HepG2 (cell line): ENCODE results near the gene LAPTM4A. TPM values are rescaled to one million over a fixed set of nuclear protein-coding genes. Genes with fewer than 3 reads are reported as not detected.
A peak's percentile ranks its signal among the peaks of the same experiment; 100 is the strongest.

Source experiments
- ATRX ChIP-seq: sonication (generic); formaldehyde crosslinking; IDR thresholded peaks from 2 replicates; pipeline ENCODE4 v1.4.0; 2020; ENCODE audit warnings: missing genetic modification reagents, borderline replicate concordance
- EZH2 ChIP-seq: conservative IDR thresholded peaks from 2 replicates; pipeline ENCODE4 v1.6.1; 2012; ENCODE audit warnings: mild to moderate bottlenecking, low read depth, low read length, moderate library complexity
- KLF15 ChIP-seq: sonication (generic); formaldehyde crosslinking; IDR thresholded peaks from 2 replicates; pipeline ENCODE4 v1.8.1; 2023; ENCODE audit warnings: borderline replicate concordance, mild to moderate bottlenecking, inconsistent platforms, missing genetic modification reagents, mixed read lengths
- MAFG ChIP-seq: sonication (generic); formaldehyde crosslinking; IDR thresholded peaks from 2 replicates; pipeline ENCODE4 v1.5.1; 2020; ENCODE audit warnings: mild to moderate bottlenecking, missing genetic modification reagents
- RFX1 ChIP-seq: fragments of 450-650 bp; IDR thresholded peaks from 2 replicates; pipeline ENCODE4 v1.6.1; 2017
- ZNF34 ChIP-seq: sonication (generic); formaldehyde crosslinking; IDR thresholded peaks from 2 replicates; pipeline ENCODE4 v1.4.0; 2020; ENCODE audit warnings: mild to moderate bottlenecking, missing genetic modification reagents, borderline replicate concordance
- ZNF414 ChIP-seq: sonication (generic); formaldehyde crosslinking; IDR thresholded peaks from 2 replicates; pipeline ENCODE4 v1.5.0; 2020; ENCODE audit warnings: missing genetic modification reagents
- ZNF431 ChIP-seq: sonication (generic); formaldehyde crosslinking; IDR thresholded peaks from 2 replicates; pipeline ENCODE4 v1.9.0; 2022; ENCODE audit warnings: missing genetic modification reagents, low read depth, mild to moderate bottlenecking, borderline replicate concordance
- ZNF644 ChIP-seq: IDR thresholded peaks from 2 replicates; pipeline ENCODE4 v1.6.1; 2016; ENCODE audit warnings: low read depth
- ZNF792 ChIP-seq: IDR thresholded peaks from 2 replicates; pipeline ENCODE4 v1.6.1; 2016
- ZNF850 ChIP-seq: sonication (generic); formaldehyde crosslinking; conservative IDR thresholded peaks from 2 replicates; pipeline ENCODE4 v1.9.0; 2021; ENCODE audit warnings: mild to moderate bottlenecking, missing genetic modification reagents
- ZSCAN20 ChIP-seq: sonication (generic); formaldehyde crosslinking; IDR thresholded peaks from 2 replicates; pipeline ENCODE4 v1.4.0; 2020; ENCODE audit warnings: missing genetic modification reagents, mild to moderate bottlenecking, borderline replicate concordance
- polyA plus RNA-seq, 8 experiments: library from polyadenylated mRNA; depleted of rRNA in 3 of 8; stranded (reverse) in 7 of 8; unstranded in 1 of 8; fragments of >200 nt; fragmentation: Illumina TruSeq in 4 of 8; extraction: Trizol in 4 of 8; gene quantifications; 2 replicates each; pipeline versions ENCODE4 v1.2.1 to v1.2.3, GENCODE V29; 2011 to 2016; ENCODE audit warnings: low read depth in 4 of 8, missing spikeins in 1 of 8, mixed read lengths in 1 of 8; ENCODE audit not compliant: insufficient read depth in 1 of 8
- total RNA-seq, 5 experiments: library from RNA; depleted of rRNA; stranded (reverse); fragments of >200 nt; fragmentation: Illumina TruSeq; extraction: Trizol; gene quantifications; 2 replicates each; pipeline ENCODE4 v1.2.3, GENCODE V29; 2016; ENCODE audit warnings: low read depth in 1 of 5
- TF ChIP-seq, protein P1 (sequence below), 2 experiments: sonication (generic) in 1 of 2; formaldehyde crosslinking in 1 of 2; IDR thresholded peaks; 2 replicates each; pipeline versions ENCODE4 v1.4.0 to v1.6.1; 2016 to 2020; ENCODE audit warnings: borderline replicate concordance in 1 of 2, low read depth in 1 of 2, mild to moderate bottlenecking in 1 of 2, missing genetic modification reagents in 1 of 2
- TF ChIP-seq, protein P2 (sequence below): sonication (generic); formaldehyde crosslinking; IDR thresholded peaks from 2 replicates; pipeline ENCODE4 v1.5.1; 2020; ENCODE audit warnings: missing genetic modification reagents, mild to moderate bottlenecking, borderline replicate concordance
- TF ChIP-seq, protein P3 (sequence below): sonication (generic); formaldehyde crosslinking; IDR thresholded peaks from 2 replicates; pipeline ENCODE4 v1.4.0; 2020; ENCODE audit warnings: missing genetic modification reagents
- TF ChIP-seq, protein P4 (sequence below): sonication (generic); formaldehyde crosslinking; IDR thresholded peaks from 2 replicates; pipeline ENCODE4 v1.5.0; 2020; ENCODE audit warnings: mild to moderate bottlenecking, missing genetic modification reagents

LAPTM4A gene
- total and polyA plus RNA-seq, 2 of the 13 experiments (the other 11 are each of a cell fraction or from before 2014, with no cell fraction given), result 116 to 558 TPM

DNA sequence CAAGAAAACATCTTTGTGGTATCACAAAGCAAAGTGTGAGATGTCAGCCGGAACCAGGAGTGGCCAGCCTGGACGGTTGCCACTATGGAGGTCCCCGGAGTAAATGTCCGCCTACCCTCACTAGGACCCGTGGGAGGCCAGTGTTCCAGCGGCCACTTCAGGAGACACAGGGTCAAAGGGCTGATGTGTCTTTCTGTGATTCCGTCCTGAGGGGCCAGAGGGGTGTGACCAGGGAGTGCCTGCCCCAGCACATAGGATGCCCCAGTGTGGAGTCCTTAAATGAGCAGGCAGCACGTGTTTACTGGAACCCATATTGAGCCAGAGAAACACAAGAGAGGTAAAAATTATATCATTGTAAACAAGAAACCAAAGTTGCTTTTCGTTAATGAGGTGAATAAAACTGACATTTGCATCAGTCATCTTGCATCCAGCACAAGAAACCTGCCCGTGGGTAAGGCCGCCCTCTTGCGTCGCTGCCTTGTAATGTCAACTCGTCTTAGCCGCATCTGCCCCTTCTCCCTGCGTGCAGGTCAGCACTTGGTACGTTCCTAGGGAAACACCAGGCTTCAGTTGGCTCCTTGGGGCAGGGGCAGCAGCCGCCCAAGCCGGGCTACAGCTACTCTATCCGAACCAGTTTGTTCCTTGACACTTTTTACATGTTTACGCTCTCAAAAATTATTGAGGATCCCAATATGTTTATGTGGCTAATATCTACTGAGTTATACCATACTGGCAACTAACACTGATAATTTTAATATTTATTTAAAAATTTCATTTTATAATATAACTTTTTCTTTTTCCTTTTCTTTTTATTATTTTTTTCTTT is 46.7 kb upstream of the LAPTM4A start (continued):
- TF ChIP-seq ZNF414 (CRISPR knock-in tag) (no peak), ZNF792 (CRISPR knock-in tag) (peak; percentile 79; the same call in 1 of the 2 replicates), ATRX (CRISPR knock-in tag) (no peak), ZNF850 (CRISPR knock-in tag) (no peak), ZNF644 (no peak), ZSCAN20 (CRISPR knock-in tag) (no peak), MAFG (CRISPR knock-in tag) (no peak), KLF15 (CRISPR knock-in tag) (no peak), RFX1 (no peak), EZH2 (no peak), ZNF431 (CRISPR knock-in tag) (no peak), ZNF34 (no peak)
- TF ChIP-seq, protein P1, sequence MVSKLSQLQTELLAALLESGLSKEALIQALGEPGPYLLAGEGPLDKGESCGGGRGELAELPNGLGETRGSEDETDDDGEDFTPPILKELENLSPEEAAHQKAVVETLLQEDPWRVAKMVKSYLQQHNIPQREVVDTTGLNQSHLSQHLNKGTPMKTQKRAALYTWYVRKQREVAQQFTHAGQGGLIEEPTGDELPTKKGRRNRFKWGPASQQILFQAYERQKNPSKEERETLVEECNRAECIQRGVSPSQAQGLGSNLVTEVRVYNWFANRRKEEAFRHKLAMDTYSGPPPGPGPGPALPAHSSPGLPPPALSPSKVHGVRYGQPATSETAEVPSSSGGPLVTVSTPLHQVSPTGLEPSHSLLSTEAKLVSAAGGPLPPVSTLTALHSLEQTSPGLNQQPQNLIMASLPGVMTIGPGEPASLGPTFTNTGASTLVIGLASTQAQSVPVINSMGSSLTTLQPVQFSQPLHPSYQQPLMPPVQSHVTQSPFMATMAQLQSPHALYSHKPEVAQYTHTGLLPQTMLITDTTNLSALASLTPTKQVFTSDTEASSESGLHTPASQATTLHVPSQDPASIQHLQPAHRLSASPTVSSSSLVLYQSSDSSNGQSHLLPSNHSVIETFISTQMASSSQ (IDR thresholded peaks at IDR 0.05; ENCODE audit: low read depth), result no peak
- TF ChIP-seq, protein P1 (CRISPR knock-in tag; IDR thresholded peaks at IDR 0.05; ENCODE audit: borderline replicate concordance), result no peak
- TF ChIP-seq, protein P2, sequence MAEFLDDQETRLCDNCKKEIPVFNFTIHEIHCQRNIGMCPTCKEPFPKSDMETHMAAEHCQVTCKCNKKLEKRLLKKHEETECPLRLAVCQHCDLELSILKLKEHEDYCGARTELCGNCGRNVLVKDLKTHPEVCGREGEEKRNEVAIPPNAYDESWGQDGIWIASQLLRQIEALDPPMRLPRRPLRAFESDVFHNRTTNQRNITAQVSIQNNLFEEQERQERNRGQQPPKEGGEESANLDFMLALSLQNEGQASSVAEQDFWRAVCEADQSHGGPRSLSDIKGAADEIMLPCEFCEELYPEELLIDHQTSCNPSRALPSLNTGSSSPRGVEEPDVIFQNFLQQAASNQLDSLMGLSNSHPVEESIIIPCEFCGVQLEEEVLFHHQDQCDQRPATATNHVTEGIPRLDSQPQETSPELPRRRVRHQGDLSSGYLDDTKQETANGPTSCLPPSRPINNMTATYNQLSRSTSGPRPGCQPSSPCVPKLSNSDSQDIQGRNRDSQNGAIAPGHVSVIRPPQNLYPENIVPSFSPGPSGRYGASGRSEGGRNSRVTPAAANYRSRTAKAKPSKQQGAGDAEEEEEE (CRISPR knock-in tag), result no peak
- TF ChIP-seq, protein P3, sequence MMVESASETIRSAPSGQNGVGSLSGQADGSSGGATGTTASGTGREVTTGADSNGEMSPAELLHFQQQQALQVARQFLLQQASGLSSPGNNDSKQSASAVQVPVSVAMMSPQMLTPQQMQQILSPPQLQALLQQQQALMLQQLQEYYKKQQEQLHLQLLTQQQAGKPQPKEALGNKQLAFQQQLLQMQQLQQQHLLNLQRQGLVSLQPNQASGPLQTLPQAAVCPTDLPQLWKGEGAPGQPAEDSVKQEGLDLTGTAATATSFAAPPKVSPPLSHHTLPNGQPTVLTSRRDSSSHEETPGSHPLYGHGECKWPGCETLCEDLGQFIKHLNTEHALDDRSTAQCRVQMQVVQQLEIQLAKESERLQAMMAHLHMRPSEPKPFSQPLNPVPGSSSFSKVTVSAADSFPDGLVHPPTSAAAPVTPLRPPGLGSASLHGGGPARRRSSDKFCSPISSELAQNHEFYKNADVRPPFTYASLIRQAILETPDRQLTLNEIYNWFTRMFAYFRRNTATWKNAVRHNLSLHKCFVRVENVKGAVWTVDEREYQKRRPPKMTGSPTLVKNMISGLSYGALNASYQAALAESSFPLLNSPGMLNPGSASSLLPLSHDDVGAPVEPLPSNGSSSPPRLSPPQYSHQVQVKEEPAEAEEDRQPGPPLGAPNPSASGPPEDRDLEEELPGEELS (CRISPR knock-in tag), result no peak; the same call in 1 of the 2 replicates
- TF ChIP-seq, protein P4, sequence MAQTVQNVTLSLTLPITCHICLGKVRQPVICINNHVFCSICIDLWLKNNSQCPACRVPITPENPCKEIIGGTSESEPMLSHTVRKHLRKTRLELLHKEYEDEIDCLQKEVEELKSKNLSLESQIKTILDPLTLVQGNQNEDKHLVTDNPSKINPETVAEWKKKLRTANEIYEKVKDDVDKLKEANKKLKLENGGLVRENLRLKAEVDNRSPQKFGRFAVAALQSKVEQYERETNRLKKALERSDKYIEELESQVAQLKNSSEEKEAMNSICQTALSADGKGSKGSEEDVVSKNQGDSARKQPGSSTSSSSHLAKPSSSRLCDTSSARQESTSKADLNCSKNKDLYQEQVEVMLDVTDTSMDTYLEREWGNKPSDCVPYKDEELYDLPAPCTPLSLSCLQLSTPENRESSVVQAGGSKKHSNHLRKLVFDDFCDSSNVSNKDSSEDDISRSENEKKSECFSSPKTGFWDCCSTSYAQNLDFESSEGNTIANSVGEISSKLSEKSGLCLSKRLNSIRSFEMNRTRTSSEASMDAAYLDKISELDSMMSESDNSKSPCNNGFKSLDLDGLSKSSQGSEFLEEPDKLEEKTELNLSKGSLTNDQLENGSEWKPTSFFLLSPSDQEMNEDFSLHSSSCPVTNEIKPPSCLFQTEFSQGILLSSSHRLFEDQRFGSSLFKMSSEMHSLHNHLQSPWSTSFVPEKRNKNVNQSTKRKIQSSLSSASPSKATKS (CRISPR knock-in tag), result no peak
